Nephron (organoid): ENCODE results near the gene CHURC1.

Experiments
- H3K27ac Mint-ChIP-seq, 3 experiments: 2 replicates each; pipeline ENCODE4 v1.8.0; 2020; ENCODE audit warnings: mixed read lengths in 3 of 3, mild to moderate bottlenecking in 2 of 3, moderate library complexity in 1 of 3
- H3K27me3 Mint-ChIP-seq: 2 replicates; pipeline ENCODE4 v1.8.0; 2021; ENCODE audit warnings: low read depth, mild to moderate bottlenecking, moderate library complexity, mixed read lengths
- H3K36me3 Mint-ChIP-seq: 2 replicates; pipeline ENCODE4 v1.8.0; 2020; ENCODE audit warnings: low read depth, mixed read lengths
- H3K4me1 Mint-ChIP-seq: 2 replicates; pipeline ENCODE4 v1.8.0; 2020; ENCODE audit warnings: mixed read lengths
- H3K4me3 Mint-ChIP-seq, 3 experiments: 2 replicates each; pipeline ENCODE4 v1.8.0; 2020; ENCODE audit warnings: mild to moderate bottlenecking in 3 of 3, mixed read lengths in 3 of 3, moderate library complexity in 2 of 3
- H3K9me3 Mint-ChIP-seq: 2 replicates; pipeline ENCODE4 v1.8.0; 2020; ENCODE audit warnings: mixed read lengths
- TF ChIP-seq, protein P1 (sequence below), 3 experiments: fragments of 200-600 bp; sonication (generic); IDR thresholded peaks; one replicate each; pipeline ENCODE4 v1.5.0; 2021; ENCODE audit warnings: antibody characterized with exemption in 3 of 3; ENCODE audit not compliant: unreplicated experiment in 3 of 3

The CHURC1 gene

GRCh38 chr14:64960762-64961276 lies 46.6 kb downstream of the CHURC1 start:
- Mint-ChIP-seq H3K36me3 (peaks cover 4% of the 10 kb centered on the region), H3K4me3 (no peak overlapping the region), H3K4me1 (peaks cover 20% of the 10 kb centered on the region), H3K9me3 (no peaks in the 10 kb centered on the region), H3K27ac (no peak overlapping the region), H3K27me3 (no peaks in the 10 kb centered on the region)
- TF ChIP-seq, protein P1, sequence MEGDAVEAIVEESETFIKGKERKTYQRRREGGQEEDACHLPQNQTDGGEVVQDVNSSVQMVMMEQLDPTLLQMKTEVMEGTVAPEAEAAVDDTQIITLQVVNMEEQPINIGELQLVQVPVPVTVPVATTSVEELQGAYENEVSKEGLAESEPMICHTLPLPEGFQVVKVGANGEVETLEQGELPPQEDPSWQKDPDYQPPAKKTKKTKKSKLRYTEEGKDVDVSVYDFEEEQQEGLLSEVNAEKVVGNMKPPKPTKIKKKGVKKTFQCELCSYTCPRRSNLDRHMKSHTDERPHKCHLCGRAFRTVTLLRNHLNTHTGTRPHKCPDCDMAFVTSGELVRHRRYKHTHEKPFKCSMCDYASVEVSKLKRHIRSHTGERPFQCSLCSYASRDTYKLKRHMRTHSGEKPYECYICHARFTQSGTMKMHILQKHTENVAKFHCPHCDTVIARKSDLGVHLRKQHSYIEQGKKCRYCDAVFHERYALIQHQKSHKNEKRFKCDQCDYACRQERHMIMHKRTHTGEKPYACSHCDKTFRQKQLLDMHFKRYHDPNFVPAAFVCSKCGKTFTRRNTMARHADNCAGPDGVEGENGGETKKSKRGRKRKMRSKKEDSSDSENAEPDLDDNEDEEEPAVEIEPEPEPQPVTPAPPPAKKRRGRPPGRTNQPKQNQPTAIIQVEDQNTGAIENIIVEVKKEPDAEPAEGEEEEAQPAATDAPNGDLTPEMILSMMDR (IDR thresholded peaks at IDR 0.05; ENCODE audit: unreplicated experiment in 3 of 3): no peak

DNA sequence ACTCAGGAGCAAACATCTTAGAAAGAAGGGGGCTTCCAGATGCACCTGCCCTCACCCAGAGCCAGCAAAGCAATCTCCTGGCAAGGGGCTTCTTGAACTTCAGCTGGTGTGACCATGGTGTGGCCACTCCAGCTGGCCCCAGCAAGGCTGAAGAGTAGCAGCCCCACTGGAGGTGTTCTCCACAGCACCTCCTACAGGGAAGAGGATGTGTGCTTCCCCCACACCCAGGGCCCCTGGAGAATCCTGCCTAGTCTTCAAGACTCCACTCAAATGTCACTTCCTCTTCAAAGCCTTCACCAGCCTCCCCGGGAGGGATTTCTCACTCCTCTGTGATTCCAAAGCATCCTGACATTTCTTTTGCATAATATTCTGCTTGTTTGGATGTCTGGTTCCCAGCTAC lies 49.4 kb downstream of the CHURC1 start:
- Mint-ChIP-seq H3K27me3 (no peaks in the 10 kb centered on the region), H3K27ac (no peak overlapping the region), H3K36me3 (peaks cover under 1% of the 10 kb centered on the region), H3K4me3 (no peak overlapping the region), H3K9me3 (no peaks in the 10 kb centered on the region), H3K4me1 (peaks cover 30% of the 10 kb centered on the region)
- TF ChIP-seq, protein P1 (IDR thresholded peaks at IDR 0.05; ENCODE audit: unreplicated experiment in 3 of 3): no peak

GRCh38 chr14:64965356-64966000 lies 51.2 kb downstream of the CHURC1 start:
- H3K27me3 Mint-ChIP-seq: peaks cover 4% of the 10 kb centered on the region
- no peak overlapping the region for H3K4me3 Mint-ChIP-seq
- no peaks in the 10 kb centered on the region for H3K36me3 Mint-ChIP-seq
- TF ChIP-seq, protein P1 (IDR thresholded peaks at IDR 0.05; ENCODE audit: unreplicated experiment in 3 of 3): no peak
- H3K27ac Mint-ChIP-seq: no peak overlapping the region
- H3K4me1 Mint-ChIP-seq: peaks cover 41% of the 10 kb centered on the region
- H3K9me3 Mint-ChIP-seq: no peaks in the 10 kb centered on the region

DNA sequence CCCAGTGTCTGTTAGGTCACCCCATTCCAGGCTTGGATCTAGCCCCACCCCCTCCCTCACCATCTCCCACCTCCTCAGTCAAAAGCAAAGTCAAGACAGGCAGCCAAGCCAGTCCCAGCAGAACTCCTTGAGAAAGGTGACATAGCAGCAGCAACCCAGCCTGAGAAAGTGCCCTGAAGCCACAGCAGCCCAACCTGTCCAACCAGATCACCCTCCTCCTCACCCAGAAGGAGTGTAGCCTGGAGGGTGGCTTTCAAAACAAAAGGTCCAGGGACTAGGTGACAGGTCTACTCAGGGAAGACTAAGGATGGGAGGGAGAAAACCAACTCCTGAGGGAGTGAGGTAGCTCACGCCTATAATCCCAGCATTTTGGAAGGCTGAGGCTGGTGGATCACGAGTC lies 52.7 kb downstream of the CHURC1 start:
- Mint-ChIP-seq H3K9me3 (no peaks in the 10 kb centered on the region), H3K4me1 (peaks cover 44% of the 10 kb centered on the region)

DNA sequence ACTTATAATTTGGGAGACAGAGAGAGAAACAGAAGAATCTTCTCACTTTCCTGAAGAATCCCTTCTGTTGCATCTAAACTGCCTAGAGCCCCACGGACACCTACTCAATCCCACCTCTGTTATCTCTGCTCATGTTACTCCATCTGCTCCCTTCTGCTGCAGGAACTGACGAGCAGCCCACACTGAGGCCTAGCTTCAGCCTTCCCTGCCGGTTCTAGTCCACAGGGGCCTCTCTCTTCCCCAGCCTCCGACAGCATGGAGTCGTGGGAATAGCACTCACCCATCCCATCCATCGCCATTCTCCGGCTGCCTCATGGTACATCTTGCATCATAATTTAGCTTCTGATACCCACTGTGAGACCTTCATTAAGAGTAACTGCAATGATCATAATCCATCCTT lies 53.9 kb downstream of the CHURC1 start:
- no peak overlapping the region for H3K27ac Mint-ChIP-seq
- peaks cover 5% of the 10 kb centered on the region for H3K27me3 Mint-ChIP-seq
- TF ChIP-seq, protein P1 (IDR thresholded peaks at IDR 0.05; ENCODE audit: unreplicated experiment in 3 of 3): no peak
- no peak overlapping the region for H3K4me3 Mint-ChIP-seq
- peaks cover 38% of the 10 kb centered on the region for H3K4me1 Mint-ChIP-seq
- no peaks in the 10 kb centered on the region for H3K36me3 Mint-ChIP-seq
- H3K9me3 Mint-ChIP-seq: no peaks in the 10 kb centered on the region

More for the DNA sequence above, 52.7 kb downstream of the CHURC1 start:
- TF ChIP-seq, protein P1 (IDR thresholded peaks at IDR 0.05; ENCODE audit: unreplicated experiment in 3 of 3): no peak
- Mint-ChIP-seq H3K4me3 (no peak overlapping the region), H3K27ac (peak overlapping the region in 1 of 3 experiments; percentile 80), H3K27me3 (peaks cover 4% of the 10 kb centered on the region), H3K36me3 (no peaks in the 10 kb centered on the region)

GRCh38 chr14:64968651-64969050 lies 54.4 kb downstream of the CHURC1 start:
- no peaks in the 10 kb centered on the region for H3K9me3 Mint-ChIP-seq
- no peaks in the 10 kb centered on the region for H3K36me3 Mint-ChIP-seq
- peaks cover 38% of the 10 kb centered on the region for H3K4me1 Mint-ChIP-seq
- peaks cover 8% of the 10 kb centered on the region for H3K27me3 Mint-ChIP-seq
- H3K27ac Mint-ChIP-seq: no peak overlapping the region
- no peak overlapping the region for H3K4me3 Mint-ChIP-seq
- TF ChIP-seq, protein P1 (IDR thresholded peaks at IDR 0.05; ENCODE audit: unreplicated experiment in 3 of 3): no peak
